K562 (cell line): ENCODE measurements around the gene ZNF169. TPM values are rescaled to one million over a fixed set of nuclear protein-coding genes. Genes with fewer than 3 reads are reported as not detected.

Source experiments
- polyA plus RNA-seq, 8 experiments: library from polyadenylated mRNA; depleted of rRNA in 4 of 8; stranded (reverse) in 5 of 8; unstranded in 3 of 8; fragments of >200 nt; fragmentation: Nextera tagmentation in 2 of 8; fragmentation: Illumina TruSeq in 1 of 8; extraction: Ambion mirVana in 2 of 8; extraction: Trizol in 1 of 8; gene quantifications; 2 replicates each; pipeline versions ENCODE4 v1.2.1 to v1.2.3, GENCODE V29; 2011 to 2014; ENCODE audit warnings: inconsistent platforms in 1 of 8, missing spikeins in 1 of 8
- total RNA-seq, 7 experiments: library from RNA; depleted of rRNA in 6 of 7; stranded (reverse); fragments of >200 nt in 6 of 7; fragmentation: Illumina TruSeq in 2 of 7; extraction: Trizol in 2 of 7; gene quantifications; 2 replicates each; pipeline versions ENCODE4 v1.2.1 to v1.2.3, GENCODE V29; 2011 to 2021; ENCODE audit warnings: low replicate concordance in 1 of 7

ZNF169 gene
- total and polyA plus RNA-seq, 9 of the 15 experiments (the other 6 are each of a cell fraction or from before 2014, with no cell fraction given) = 2.0 to 16.2 (median 5.6) TPM

Other genes with a start within 250 kb of the ZNF169 start
- gene PTPDC1, start 174.8 kb upstream of the ZNF169 start, total RNA-seq (2014; rRNA removed) = 4.9 and 5.3 TPM in 2 replicates
- 8.1 and 8.2 TPM in 2 replicates for gene PTPDC1, start 174.8 kb upstream of the ZNF169 start, total RNA-seq (2014; rRNA removed; fragmentation: Illumina TruSeq; extraction: Trizol)
- gene PTPDC1, start 174.8 kb upstream of the ZNF169 start, total RNA-seq (2015; rRNA removed; fragmentation: Illumina TruSeq; extraction: Trizol) = 6.7 and 6.9 TPM in 2 replicates
- 5.5 and 5.7 TPM in 2 replicates for gene PTPDC1, start 174.8 kb upstream of the ZNF169 start, total RNA-seq (2021)
- gene PTPDC1, start 174.8 kb upstream of the ZNF169 start, polyA plus RNA-seq (2011; rRNA removed) = 7.4 and 7.6 TPM in 2 replicates
- gene PTPDC1, start 174.8 kb upstream of the ZNF169 start, polyA plus RNA-seq (2014; fragmentation: Illumina TruSeq; extraction: Trizol) = 5.0 and 5.5 TPM in 2 replicates
- gene PTPDC1, start 174.8 kb upstream of the ZNF169 start, polyA plus RNA-seq (2014; fragmentation: Nextera tagmentation; extraction: Ambion mirVana) = 1 to 10 TPM; 1.1 to 1.9 TPM
- gene PTPDC1, start 174.8 kb upstream of the ZNF169 start, polyA plus RNA-seq (2014; rRNA removed) = 5.7 and 6.5 TPM in 2 replicates
- gene NUTM2F, start 69.3 kb downstream of the ZNF169 start, total RNA-seq (2014; rRNA removed) = not detected in 2 replicates
- not detected in 2 replicates for gene NUTM2F, start 69.3 kb downstream of the ZNF169 start, total RNA-seq (2014; rRNA removed; fragmentation: Illumina TruSeq; extraction: Trizol)
- not detected in 2 replicates for gene NUTM2F, start 69.3 kb downstream of the ZNF169 start, total RNA-seq (2015; rRNA removed; fragmentation: Illumina TruSeq; extraction: Trizol)
- gene NUTM2F, start 69.3 kb downstream of the ZNF169 start, total RNA-seq (2021) = not detected in 2 replicates
- gene NUTM2F, start 69.3 kb downstream of the ZNF169 start, polyA plus RNA-seq (2011; rRNA removed) = not detected in 2 replicates
- gene NUTM2F, start 69.3 kb downstream of the ZNF169 start, polyA plus RNA-seq (2014; fragmentation: Illumina TruSeq; extraction: Trizol) = not detected in 2 replicates
- gene NUTM2F, start 69.3 kb downstream of the ZNF169 start, polyA plus RNA-seq (2014; fragmentation: Nextera tagmentation; extraction: Ambion mirVana) = not detected
- gene NUTM2F, start 69.3 kb downstream of the ZNF169 start, polyA plus RNA-seq (2014; rRNA removed) = 0.04 TPM in 1 of 2 replicates, not detected in the other